ENCODE results near the gene UGT8.

GRCh38 chr4:114603497-114603896 is 4.9 kb downstream of the UGT8 start:
- no peak for TF ChIP-seq CTCF (IDR thresholded peaks at IDR 0.05 in 4 of 5, conservative IDR thresholded peaks at IDR 0.05 in 1 of 5)
- no peak for TF ChIP-seq POLR2A (IDR thresholded peaks at IDR 0.05)
